HG02678 (cell line): Measurements from ENCODE around the gene TGOLN2.

Experiments used
- ATAC-seq: cut with Tn5 transposase; IDR thresholded peaks from one replicate; pipeline ENCODE4 v1.9.1; 2021; ENCODE audit warnings: mild to moderate bottlenecking, moderate library complexity; ENCODE audit not compliant: unreplicated experiment

The TGOLN2 gene

GRCh38 chr2:85309699-85310321, 18.0 kb downstream of the TGOLN2 start:
- ATAC-seq: peak; percentile 39

DNA sequence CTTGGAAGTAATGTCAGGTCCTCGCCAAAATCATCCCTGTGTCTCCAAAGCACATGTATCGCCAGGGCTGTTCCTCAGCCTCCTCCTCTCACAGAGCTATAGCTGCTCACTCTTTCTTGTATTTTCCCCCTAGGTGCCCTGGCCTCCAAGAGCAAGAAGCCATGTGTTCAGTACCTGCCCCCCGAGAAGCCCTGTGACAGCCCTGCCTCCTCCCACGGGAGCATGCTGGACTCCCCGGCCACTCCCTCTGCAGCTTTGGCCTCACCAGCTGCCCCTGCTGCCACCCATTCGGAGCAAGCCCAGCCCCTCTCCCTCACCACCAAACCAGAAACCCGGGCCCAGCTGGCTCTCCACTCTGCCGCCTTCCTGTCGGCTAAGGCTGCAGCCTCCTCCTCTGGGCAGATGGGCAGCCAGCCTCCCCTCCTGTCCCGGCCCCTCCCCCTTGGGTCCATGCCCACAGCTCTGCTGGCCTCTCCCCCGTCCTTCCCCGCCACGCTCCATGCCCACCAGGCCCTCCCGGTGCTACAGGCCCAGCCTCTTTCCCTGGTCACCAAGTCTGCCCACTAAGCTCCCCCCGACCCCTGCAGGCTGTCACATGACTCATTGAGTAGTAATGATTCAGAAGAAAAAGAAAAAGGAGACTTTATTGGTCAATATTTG, 18.8 kb downstream of the TGOLN2 start:
- ATAC-seq: peak; percentile 56

- ATAC-seq: no peak
Observed at GRCh38 chr2:85308201-85308600, 19.6 kb downstream of the TGOLN2 start.

GRCh38 chr2:85307527-85307897, 20.3 kb downstream of the TGOLN2 start:
- ATAC-seq: no peak

GRCh38 chr2:85303780-85304531, 23.8 kb downstream of the TGOLN2 start:
- no peak for ATAC-seq

GRCh38 chr2:85302121-85302520, 25.7 kb downstream of the TGOLN2 start:
- ATAC-seq: no peak

- no peak for ATAC-seq
Observed at GRCh38 chr2:85291425-85292023, 36.3 kb downstream of the TGOLN2 start.

GRCh38 chr2:85288244-85288725, 39.5 kb downstream of the TGOLN2 start:
- no peak for ATAC-seq

DNA sequence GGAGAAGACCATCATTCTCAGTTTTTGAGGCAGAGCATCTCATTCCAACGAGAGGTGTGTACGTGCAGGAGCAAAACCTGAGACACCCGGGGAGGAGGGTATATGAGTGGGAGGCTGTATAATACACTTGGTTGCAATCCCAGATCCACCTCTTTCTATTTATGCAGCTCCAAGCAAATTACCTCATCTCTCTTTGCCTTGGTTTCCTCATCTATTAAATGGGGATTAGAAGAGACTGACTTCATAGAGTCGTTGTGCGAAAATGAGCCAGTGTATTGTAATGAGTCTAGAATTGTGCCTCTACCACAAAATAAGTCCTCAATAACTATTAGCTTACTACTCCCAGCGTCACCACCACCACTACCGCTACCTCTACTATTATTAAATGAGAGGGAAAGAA, 40.1 kb downstream of the TGOLN2 start:
- ATAC-seq: no peak

GRCh38 chr2:85286918-85287317, 40.9 kb downstream of the TGOLN2 start:
- ATAC-seq: no peak

DNA sequence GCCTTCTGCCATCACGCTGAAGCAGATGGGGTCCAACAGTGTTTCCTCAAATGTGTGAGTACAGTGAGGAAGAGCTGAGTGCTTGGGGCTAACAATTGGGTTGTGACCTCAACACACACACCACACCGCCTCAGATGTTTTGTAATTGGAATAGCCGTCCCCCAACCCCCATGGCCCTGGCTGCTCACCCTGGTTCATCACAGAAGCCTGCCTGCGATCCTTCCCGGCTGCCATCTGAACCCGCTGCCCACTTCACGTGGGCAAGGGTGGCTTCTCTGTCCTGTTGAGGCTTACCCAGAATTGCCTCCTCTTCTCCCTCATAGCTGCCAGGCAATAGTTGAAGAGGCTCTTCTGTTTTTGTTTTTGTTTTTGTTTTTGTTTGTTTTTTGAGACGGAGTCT, 44.1 kb downstream of the TGOLN2 start:
- no peak for ATAC-seq

GRCh38 chr2:85282914-85283313, 44.9 kb downstream of the TGOLN2 start:
- no peak for ATAC-seq

GRCh38 chr2:85281553-85281952, 46.2 kb downstream of the TGOLN2 start:
- ATAC-seq: no peak

DNA sequence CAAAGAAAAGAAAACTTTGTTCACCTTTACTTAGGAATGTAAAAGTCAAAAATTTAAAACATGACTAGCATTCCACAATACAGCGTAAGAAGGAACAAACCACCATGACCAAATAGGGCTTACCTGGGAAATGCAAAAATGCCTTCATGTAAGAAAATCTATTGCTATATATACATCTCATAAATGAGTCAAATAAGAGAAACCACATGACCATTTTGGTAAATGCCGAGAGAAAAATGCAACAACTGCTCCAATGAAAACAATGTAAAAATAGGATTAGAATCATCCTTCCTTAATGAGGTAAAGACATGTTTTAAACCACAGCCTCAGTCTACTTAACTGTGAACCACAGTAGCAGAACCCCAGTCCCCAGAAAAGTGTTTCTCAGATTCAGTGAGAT, 49.4 kb downstream of the TGOLN2 start:
- no peak for ATAC-seq

- ATAC-seq: no peak
Observed at GRCh38 chr2:85277416-85278158, 50.2 kb downstream of the TGOLN2 start.

DNA sequence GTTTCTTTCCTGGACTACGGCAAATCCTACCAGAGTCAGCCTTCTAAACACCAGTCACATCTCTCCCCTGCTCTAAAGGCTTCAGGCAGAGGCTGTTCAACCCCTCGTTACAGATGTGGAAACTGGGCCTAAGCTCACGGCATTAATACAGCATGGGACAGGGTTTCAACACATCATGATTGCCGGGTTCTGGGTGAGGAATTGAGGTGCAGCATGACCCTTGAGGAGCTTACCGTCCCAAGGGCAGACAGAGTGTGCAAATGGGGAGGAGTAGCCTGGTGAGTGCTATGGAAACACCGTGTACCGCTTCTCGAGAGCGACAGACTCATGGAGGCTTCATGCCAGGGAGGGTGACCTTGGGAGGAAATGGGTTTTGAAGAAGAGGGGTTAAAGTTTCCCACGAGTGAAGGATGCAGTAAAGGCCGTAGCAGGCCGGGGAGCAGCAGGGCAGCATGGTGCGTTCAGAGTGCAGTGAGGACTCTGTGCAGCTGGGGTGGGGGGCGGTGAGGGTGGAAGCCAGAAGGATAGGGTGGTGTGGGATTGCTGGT, 51.1 kb downstream of the TGOLN2 start:
- ATAC-seq: no peak

DNA sequence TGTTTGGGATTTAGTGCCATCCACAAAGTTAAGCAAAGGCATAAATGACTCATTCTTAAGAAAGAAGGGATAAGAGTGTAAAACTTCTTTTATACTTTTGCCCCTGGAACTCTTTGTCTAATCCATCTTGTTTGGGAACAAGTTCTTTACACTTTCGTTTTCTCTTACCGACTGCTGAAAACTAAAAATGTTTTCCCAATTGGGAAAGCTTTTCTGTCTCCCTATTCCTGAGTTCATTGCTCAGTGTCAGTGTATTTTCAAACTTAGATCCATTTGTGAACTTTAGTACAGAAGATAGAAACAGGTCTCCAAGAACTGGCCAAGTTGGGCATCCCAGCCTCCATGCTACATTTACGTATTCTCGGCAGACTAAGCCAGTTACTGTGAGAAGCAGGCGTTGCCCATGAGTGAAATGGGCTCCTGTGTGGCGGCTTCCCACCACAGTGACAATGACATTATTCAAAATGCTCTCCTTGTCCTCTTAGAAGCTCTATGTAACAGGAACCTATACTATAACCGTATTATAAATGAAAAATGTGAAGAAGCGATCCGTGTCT, 51.7 kb downstream of the TGOLN2 start:
- ATAC-seq: no peak

GRCh38 chr2:85273738-85274731, 53.8 kb downstream of the TGOLN2 start:
- ATAC-seq: no peak

DNA sequence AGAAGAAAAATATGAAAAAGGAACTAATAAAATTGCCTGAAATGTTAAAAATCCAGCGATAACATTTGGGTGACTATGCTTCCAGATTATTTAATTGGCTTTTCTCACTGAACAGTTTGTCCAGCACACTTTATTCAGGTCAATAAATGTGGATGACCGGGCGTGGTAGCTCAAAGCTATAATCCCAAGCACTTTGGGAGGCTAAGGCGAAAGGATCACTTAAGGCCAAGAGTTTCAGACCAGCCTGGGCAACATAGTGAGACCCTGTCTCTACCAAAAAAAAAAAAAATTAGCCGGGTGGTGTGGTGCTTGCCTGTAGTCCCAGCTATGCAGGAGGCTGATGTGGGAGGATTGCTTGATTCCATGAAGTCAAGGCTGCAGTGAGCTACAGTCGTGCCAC, 55.4 kb downstream of the TGOLN2 start:
- ATAC-seq: no peak
